ENCODE results near the gene SHC3.

- TF ChIP-seq CTCF (IDR thresholded peaks at IDR 0.05), result no peak
- TF ChIP-seq POLR2A (IDR thresholded peaks at IDR 0.05), result no peak
Measured at GRCh38 chr9:89020754-89021153, 157.9 kb downstream of the SHC3 start.

All from upper lobe of left lung (tissue), 4 donors.